Measurements from ENCODE around the gene SAMD11.

The SAMD11 gene

GRCh38 chr1:905071-905749, 18.5 kb upstream of the SAMD11 start:
- DNase-seq = no peak

- DNase-seq = no peak
Measured at GRCh38 chr1:905811-906599, 17.7 kb upstream of the SAMD11 start.

DNA sequence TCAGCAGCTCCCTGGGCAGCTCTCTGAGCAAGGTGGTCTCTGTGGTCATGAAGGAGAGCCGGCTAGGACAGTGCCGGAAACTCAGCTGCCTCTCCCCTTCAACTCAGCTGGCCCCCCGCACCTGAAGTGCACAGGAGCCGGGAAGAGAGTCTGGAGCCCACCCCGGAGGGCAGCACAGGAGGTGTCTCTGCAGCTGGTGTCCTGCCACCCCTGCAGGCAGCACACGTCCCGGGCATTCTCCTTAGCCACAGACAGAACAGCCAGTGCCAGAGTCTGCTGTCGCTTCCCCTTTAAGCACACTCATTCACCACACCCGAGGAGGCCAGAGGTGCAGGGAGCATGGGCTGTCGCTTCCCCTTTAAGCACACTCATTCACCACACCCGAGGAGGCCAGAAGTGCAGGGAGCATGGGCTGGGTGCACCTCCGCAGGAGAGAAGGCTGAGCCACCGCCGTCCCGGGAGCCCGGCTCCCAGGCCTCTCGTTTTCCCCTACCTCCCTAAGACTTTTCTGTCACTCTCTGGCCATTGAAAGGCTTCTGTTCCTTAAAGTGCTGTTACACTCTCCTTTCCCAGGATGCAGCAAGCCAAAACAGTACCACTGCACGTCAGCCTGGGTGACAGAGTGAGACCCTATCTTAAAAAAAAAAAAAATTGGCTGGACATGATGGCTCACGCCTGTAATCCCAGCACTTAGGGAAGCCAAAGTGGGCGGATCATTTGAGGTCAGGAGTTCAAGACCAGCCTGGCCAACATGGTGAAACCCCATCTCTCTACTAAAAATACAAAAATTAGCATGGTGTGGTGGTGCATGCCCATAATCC, 16.9 kb upstream of the SAMD11 start:
- DNase-seq = no peak

- DNase-seq = no peak
Measured at GRCh38 chr1:907611-908451, 15.9 kb upstream of the SAMD11 start.

DNA sequence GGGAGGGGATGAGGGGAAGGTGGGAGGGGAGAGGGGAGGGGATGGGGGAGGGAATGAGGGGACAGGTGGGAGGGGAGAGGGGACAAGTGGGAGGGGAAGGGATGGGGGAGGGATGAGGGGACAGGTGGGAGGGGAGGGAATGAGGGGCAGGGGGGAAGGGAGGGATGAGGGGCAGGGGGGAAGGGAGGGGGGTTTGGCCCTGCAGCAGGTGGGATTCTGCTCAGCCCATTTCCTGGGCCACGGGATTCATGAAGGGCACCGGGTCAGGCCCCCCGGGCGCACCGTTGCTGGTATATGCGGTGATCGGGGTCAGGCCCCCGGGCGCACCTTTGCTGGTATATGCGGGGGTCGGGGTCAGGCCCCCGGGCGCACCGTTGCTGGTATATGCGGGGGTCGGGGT, 15.1 kb upstream of the SAMD11 start:
- DNase-seq = no peak

- no peak for DNase-seq
Measured at GRCh38 chr1:909861-910310, 13.8 kb upstream of the SAMD11 start.

- DNase-seq = no peak
Measured at GRCh38 chr1:910311-910880, 13.3 kb upstream of the SAMD11 start.

DNA sequence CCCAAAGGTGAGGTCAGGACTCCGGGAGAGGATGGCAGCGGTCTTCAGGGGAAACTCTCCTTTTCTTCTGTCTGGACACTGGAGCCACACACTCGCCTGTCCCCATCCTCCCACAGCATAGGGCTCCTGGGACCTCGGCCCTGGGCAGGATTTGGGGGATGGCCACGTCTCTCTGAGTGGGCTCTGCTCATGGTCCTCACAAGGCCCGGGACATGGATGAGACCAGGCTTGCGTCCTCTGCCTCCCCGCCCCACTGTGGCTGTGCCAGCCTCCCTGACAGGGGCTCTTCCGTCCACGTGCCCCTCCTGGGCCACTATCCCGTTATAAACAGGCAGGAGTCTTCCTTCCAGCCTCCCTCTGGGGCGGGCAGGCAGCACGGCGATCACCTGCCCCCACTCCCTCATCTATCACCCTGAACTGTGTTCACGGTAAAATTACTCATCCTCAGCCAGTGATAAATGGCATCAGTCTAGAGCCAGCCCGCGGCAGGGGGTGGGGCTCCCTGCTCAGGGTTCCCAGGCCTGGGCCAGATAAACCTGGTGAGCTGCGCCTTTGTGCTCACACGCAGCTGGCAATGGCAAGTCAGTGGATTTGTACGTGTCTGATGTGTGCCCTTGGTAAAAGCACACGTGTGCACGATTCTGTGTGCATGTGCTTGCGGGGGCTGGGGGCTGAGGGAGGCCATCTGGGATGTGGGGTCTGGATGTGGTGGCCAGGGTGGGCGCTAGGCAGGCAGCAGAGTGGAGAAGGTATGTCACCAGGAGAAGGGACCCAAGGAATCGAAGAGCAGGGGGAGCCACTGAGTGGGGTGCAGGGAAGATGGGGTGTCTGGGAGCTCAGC, 12.6 kb upstream of the SAMD11 start:
- DNase-seq = no peak

GRCh38 chr1:911875-912739, 11.6 kb upstream of the SAMD11 start:
- no peak for DNase-seq

- no peak for DNase-seq
Measured at GRCh38 chr1:912740-913301, 10.9 kb upstream of the SAMD11 start.

GRCh38 chr1:913491-914130, 10.1 kb upstream of the SAMD11 start:
- no peak for DNase-seq

DNA sequence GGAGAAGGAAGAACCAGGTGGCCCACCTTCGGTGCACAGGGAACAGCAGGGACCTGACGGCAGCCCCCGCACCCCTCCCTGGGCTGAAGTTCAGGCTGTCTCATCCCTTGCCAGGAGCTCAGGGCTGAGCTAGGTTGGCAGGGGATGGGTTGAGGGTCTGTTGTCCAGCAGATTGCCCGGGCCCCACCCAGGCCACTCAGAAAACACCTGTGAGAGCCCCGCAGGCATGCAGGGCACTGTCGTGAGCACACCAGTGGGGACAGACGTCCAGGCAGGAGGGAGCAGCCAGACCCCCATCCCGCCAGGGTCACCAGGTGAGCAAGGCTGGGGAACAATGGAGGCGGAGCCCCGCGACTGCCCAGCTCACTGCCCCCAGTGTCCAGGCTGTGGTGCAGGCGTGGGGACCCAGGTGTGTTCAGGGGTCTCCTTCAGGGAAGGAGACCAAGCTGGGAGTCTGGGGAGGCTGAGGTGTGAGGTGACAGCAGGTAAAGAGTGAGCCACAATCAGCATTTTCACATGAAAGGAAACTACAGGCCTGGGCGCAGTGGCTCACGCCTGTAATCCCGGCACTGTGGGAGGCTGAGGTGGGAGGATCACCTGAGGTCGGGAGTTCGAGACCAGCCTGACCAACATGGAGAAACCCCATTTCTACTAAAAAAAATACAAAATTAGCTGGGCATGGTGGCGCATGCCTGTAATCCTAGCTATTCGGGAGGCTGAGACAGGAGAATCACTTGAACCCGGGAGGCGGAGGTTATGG, 9.4 kb upstream of the SAMD11 start:
- no peak for DNase-seq

GRCh38 chr1:914891-915280, 8.8 kb upstream of the SAMD11 start:
- DNase-seq = no peak

- DNase-seq = no peak
Measured at GRCh38 chr1:915295-916172, 8.2 kb upstream of the SAMD11 start.

DNA sequence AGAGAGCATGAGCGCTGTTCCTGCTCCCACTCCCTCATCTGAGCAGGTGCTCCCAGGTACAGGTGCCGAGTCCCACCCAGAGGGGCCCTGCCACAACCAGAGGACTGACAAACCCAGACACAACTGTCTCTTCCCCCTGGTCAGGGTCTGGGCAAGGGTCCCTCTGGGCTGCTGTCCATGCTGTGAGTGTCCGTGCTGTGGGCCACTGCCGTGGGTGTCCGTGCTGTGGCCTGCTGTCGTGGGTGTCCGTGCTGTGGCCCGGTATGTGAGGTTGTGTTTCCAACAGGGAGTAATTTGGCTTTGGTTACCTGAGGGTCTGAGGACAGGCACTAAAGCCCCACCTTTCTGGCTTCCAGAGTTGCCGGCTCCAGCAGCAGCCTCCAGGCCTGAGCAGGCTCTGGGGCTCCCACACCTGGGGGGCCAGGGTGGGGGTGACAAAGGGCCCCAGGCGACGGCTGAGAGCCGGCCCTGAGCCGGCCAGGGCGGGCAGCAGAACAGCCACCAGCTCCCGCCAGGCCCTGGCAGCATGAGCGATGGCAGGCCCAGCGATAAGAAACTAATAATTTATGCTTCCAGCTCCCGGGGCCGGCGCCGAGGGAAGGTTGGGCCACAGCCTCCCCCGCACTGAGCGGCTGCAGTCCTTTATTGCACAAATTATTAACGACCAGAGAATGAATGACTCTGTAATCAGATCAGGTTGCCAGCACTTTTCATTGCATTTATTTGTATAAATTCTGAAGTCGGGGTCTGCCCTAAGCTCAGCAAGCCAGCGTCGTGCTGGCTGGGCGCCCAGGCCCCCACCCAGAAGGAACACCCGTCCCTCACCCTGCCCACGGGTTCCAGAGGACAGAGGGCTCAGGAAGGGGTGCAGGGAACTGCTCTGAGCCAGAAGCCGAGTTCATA, 7.3 kb upstream of the SAMD11 start:
- no peak for DNase-seq

DNA sequence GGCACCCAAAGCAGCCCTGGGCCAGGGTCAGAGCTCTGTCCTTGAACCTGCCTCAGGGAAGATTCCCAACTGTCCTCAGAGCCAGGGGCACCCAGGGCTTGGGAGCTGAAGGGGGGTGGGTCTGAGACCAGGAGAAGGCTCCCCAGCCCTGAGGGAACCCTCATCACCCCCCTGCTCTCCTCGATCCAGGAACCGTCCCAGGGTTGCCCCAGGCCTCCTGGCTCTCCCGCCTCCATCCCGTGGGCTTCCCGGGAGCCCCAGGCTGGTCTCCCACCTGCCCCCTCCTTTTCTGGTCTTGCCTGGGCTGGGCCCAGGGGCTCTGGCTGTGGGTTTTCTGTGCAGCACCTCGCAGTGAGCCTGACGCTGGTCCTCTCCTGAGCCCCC, 6.7 kb upstream of the SAMD11 start:
- no peak for DNase-seq

Data from activated T-cell treated with anti-CD3 and anti-CD28 coated beads for 4 hours (primary cell).